Natural killer cell (primary cell): Measurements from ENCODE around the gene FOXK1. TPM values are rescaled to one million over a fixed set of nuclear protein-coding genes. Genes with fewer than 3 reads are reported as not detected.
A peak's percentile ranks its signal among the peaks of the same experiment; 100 is the strongest.

ENCODE experiments used
- ATAC-seq, 3 donors: fragments of 150-1000 bp in 2 of 3; fragments of 200-7000 bp in 1 of 3; cut with Tn5 transposase; 1 replicate in 1 of 3; 2 replicates in 2 of 3; pipeline ENCODE4 v1.10.0; 2021; ENCODE audit warnings: mild to moderate bottlenecking in 2 of 3, moderate library complexity in 2 of 3
- DNase-seq, 2 donors: peaks; one replicate each; pipeline versions ENCODE4 v3.0.0 to v3.0.0-alpha.2; 2013 to 2021; ENCODE audit warnings: mixed read lengths in 1 of 2
- H3K27ac ChIP-seq: one replicate; pipeline ENCODE4 v1.5.1; 2013; ENCODE audit warnings: mild to moderate bottlenecking, low read length
- H3K27me3 ChIP-seq: one replicate; pipeline ENCODE4 v1.6.1; 2013; ENCODE audit warnings: low read length; ENCODE audit not compliant: control insufficient read depth, insufficient read depth
- H3K36me3 ChIP-seq: one replicate; pipeline ENCODE4 v1.6.1; 2013; ENCODE audit warnings: low read length; ENCODE audit not compliant: control insufficient read depth, insufficient read depth
- H3K4me1 ChIP-seq: one replicate; pipeline ENCODE4 v1.6.1; 2013; ENCODE audit warnings: low read length; ENCODE audit not compliant: control insufficient read depth, insufficient read depth
- H3K4me3 ChIP-seq: one replicate; pipeline ENCODE4 v1.5.1; 2013; ENCODE audit warnings: low read length
- H3K9me3 ChIP-seq: one replicate; pipeline ENCODE4 v1.6.1; 2013; ENCODE audit warnings: low read length; ENCODE audit not compliant: control insufficient read depth, insufficient read depth
- H3K27ac Mint-ChIP-seq, 2 donors: one replicate each; pipeline ENCODE4 v1.8.0; 2022; ENCODE audit warnings: mild to moderate bottlenecking in 2 of 2, mixed read lengths in 2 of 2, moderate library complexity in 1 of 2
- H3K27me3 Mint-ChIP-seq, 2 donors: one replicate each; pipeline ENCODE4 v1.8.0; 2022; ENCODE audit warnings: low read depth in 2 of 2, mixed read lengths in 2 of 2
- H3K36me3 Mint-ChIP-seq: one replicate; pipeline ENCODE4 v1.8.0; 2022; ENCODE audit warnings: mixed read lengths
- H3K4me1 Mint-ChIP-seq, 2 donors: one replicate each; pipeline ENCODE4 v1.8.0; 2022; ENCODE audit warnings: mixed read lengths in 2 of 2
- H3K4me3 Mint-ChIP-seq: one replicate; pipeline ENCODE4 v1.8.0; 2022; ENCODE audit warnings: mild to moderate bottlenecking, moderate library complexity, mixed read lengths
- H3K9me3 Mint-ChIP-seq, 2 donors: one replicate each; pipeline ENCODE4 v1.8.0; 2022; ENCODE audit warnings: mixed read lengths in 2 of 2
- CTCF ChIP-seq: fragments of 200-600 bp; IDR thresholded peaks from one replicate; pipeline ENCODE4 v1.8.0; 2022; ENCODE audit warnings: antibody characterized with exemption
- WGBS: methylation state at CpG from one replicate; pipeline ENCODE4 v1.1.7; 2013; ENCODE audit warnings: missing lambda C conversion rate; ENCODE audit not compliant: insufficient coverage; 5-methylcytosine and 5-hydroxymethylcytosine counted together
- intact Hi-C: fragments of 100-400 bp; cut with micrococcal nuclease; formaldehyde crosslinking; loops from one replicate; pipeline ENCODE4 v1.14.2; 2022
- total RNA-seq, 4 donors: library from RNA; stranded (reverse); fragments of 120-200 nt in 1 of 4; gene quantifications; one replicate each; pipeline versions ENCODE4 v1.2.3 to v1.2.4, GENCODE V29; 2013 to 2022

FOXK1 gene
- total RNA-seq, 3 donors from 2014 or later (not counting 1 experiment from before 2014, with no cell fraction given): 51.6 to 59.7 (median 55.3) TPM

- H3K4me1 Mint-ChIP-seq: peaks cover 27 to 31% of the 10 kb centered on the region in 2 donors
- H3K4me3 ChIP-seq: peak overlapping the region; percentile 31
- peak overlapping the region; percentile 51 for H3K27ac ChIP-seq
- H3K9me3 ChIP-seq: no peaks in the 10 kb centered on the region
- no peak for TF ChIP-seq CTCF
- intact Hi-C loops: loop anchor here (2.0 to 5.0 kb wide), 2 partner anchors 41 to 46 kb away; no protein-coding TSS in a partner anchor
- H3K27me3 Mint-ChIP-seq: no peaks in the 10 kb centered on the region
- peaks cover 34% of the 10 kb centered on the region for H3K4me1 ChIP-seq
- H3K36me3 Mint-ChIP-seq: no peaks in the 10 kb centered on the region
- no peaks in the 10 kb centered on the region for H3K36me3 ChIP-seq
- H3K4me3 Mint-ChIP-seq: peak overlapping the region; percentile 91
- no peaks in the 10 kb centered on the region for H3K9me3 Mint-ChIP-seq
- H3K27ac Mint-ChIP-seq: peak overlapping the region; percentile 80 to 82
- WGBS: 96% methylated on average over 3 of the region's 6 CpGs
- ATAC-seq: no peak
- peak in 1 of 2 donors; percentile 46 for DNase-seq
- H3K27me3 ChIP-seq: no peaks in the 10 kb centered on the region
Observed at GRCh38 chr7:4681218-4681851, 760 bp upstream of the FOXK1 start.

GRCh38 chr7:4682621-4683042 is 537 bp downstream of the FOXK1 start:
- H3K4me1 Mint-ChIP-seq: peaks cover 34 to 37% of the 10 kb centered on the region in 2 donors
- peak overlapping the region; percentile 93 for H3K4me3 Mint-ChIP-seq
- no peaks in the 10 kb centered on the region for H3K36me3 ChIP-seq
- H3K36me3 Mint-ChIP-seq: no peaks in the 10 kb centered on the region
- intact Hi-C loops: loop anchor here (5.0 kb wide), 1 partner anchor 45 kb away; no protein-coding TSS in a partner anchor
- ATAC-seq: peak; percentile 13 to 40 (median 26)
- TF ChIP-seq CTCF: no peak
- H3K9me3 Mint-ChIP-seq: no peaks in the 10 kb centered on the region
- H3K4me1 ChIP-seq: peaks cover 39% of the 10 kb centered on the region
- under 1% methylated on average over 43 of the region's 47 CpGs for WGBS
- H3K27ac Mint-ChIP-seq: peak overlapping the region; percentile 94 to 96
- H3K9me3 ChIP-seq: no peaks in the 10 kb centered on the region
- H3K27ac ChIP-seq: peak overlapping the region; percentile 76
- no peaks in the 10 kb centered on the region for H3K27me3 Mint-ChIP-seq
- no peaks in the 10 kb centered on the region for H3K27me3 ChIP-seq
- H3K4me3 ChIP-seq: peak overlapping the region; percentile 65
- DNase-seq: peak; percentile 47 to 68

DNA sequence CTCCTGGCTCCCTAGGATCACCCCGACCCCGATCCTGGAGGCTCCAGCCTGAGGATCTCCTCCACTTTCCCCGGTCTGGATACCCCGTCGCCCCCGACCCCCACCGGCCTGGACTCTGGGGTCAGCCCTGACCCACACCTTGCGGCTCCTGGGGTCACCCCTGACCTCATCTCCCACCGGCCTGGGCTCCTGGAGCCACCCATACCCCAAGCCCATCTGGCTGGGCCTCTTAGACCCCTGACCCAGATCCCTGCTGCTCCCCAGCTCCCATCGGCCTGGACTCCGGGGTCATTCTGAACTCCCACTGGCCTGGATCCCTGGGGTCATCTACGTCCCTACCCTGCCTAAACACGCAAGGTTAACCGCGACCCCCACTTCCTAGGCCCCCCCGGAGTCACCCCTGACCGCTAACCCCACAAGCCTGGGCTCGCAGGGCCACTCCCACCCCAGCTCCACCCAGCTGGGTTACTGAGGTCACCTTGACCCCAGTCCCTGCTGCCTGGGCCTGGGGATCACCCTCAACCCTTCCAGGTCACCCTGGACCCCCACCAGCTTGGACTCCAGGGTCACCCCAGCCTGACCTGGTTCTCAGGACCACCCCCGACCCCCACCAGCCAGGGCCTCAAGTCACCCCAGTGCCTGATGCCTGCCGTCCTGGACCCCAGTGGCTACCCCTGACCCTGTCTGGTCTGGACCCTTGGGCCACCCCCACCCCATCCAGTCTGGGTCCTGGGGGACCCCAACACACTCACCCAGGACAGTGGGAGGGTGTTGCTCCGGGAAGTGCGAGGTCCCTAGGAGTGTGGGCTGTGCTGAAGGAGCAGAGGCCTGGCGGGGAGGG is 1.2 kb downstream of the FOXK1 start:
- H3K9me3 Mint-ChIP-seq: no peaks in the 10 kb centered on the region
- H3K4me3 Mint-ChIP-seq: peak overlapping the region; percentile 93
- no peaks in the 10 kb centered on the region for H3K36me3 ChIP-seq
- peaks cover 39% of the 10 kb centered on the region for H3K4me1 ChIP-seq
- intact Hi-C loops: loop anchor here (5.0 kb wide), 1 partner anchor 44 kb away; no protein-coding TSS in a partner anchor
- 2% methylated on average over 22 of the region's 23 CpGs for WGBS
- peaks cover 38 to 42% of the 10 kb centered on the region in 2 donors for H3K4me1 Mint-ChIP-seq
- ATAC-seq (peak in 1 of 3 donors; percentile 16), DNase-seq (peak; percentile 37 to 46)
- H3K27ac ChIP-seq: peak overlapping the region; percentile 76
- no peaks in the 10 kb centered on the region for H3K36me3 Mint-ChIP-seq
- H3K9me3 ChIP-seq: no peaks in the 10 kb centered on the region
- H3K27me3 ChIP-seq: no peaks in the 10 kb centered on the region
- peak overlapping the region; percentile 65 for H3K4me3 ChIP-seq
- H3K27ac Mint-ChIP-seq: peak overlapping the region; percentile 94 to 96
- TF ChIP-seq CTCF: no peak
- H3K27me3 Mint-ChIP-seq: no peaks in the 10 kb centered on the region
